Thyroid gland (tissue), 4 donors: ENCODE data around the gene PPARG. TPM values are rescaled to one million over a fixed set of nuclear protein-coding genes. Genes with fewer than 3 reads are reported as not detected.
"Not testable (repeated sequence)": the region's sequence is repeated elsewhere in the genome, so short reads cannot be mapped to it uniquely, and the experiment has no call there.

ENCODE experiments used
- DNase-seq, 2 donors: peaks; one replicate each; pipeline ENCODE4 v3.0.0-alpha.2; 2019
- H3K27ac ChIP-seq, 3 donors: fragments of 200-600 bp; sonication (generic); 1 replicate in 2 of 3; 2 replicates in 1 of 3; pipeline ENCODE4 v1.5.1; 2016 to 2019; ENCODE audit warnings: mild to moderate bottlenecking in 1 of 3, moderate library complexity in 1 of 3
- H3K27me3 ChIP-seq: fragments of 200-600 bp; sonication (generic); one replicate; pipeline ENCODE4 v1.5.1; 2019
- H3K36me3 ChIP-seq, 2 donors: fragments of 200-600 bp; sonication (generic); one replicate each; pipeline ENCODE4 v1.5.1; 2016 to 2019
- H3K4me1 ChIP-seq, 2 donors: fragments of 200-600 bp; sonication (generic); one replicate each; pipeline ENCODE4 v1.5.1; 2017 to 2019
- H3K4me3 ChIP-seq, 3 donors: fragments of 200-600 bp; sonication (generic); replicated peaks in 1 of 3; 1 replicate in 2 of 3; 2 replicates in 1 of 3; pipeline ENCODE4 v1.5.1; 2016; ENCODE audit warnings: mild to moderate bottlenecking in 1 of 3
- H3K9me3 ChIP-seq: fragments of 200-600 bp; sonication (generic); one replicate; pipeline ENCODE4 v1.5.1; 2017
- CTCF ChIP-seq, 6 experiments: fragments of 200-600 bp in 3 of 6; fragments of 450-650 bp in 3 of 6; sonication (generic) in 3 of 6; IDR thresholded peaks; one replicate each; pipeline ENCODE4 v1.5.1; 2016 to 2019; ENCODE audit warnings: antibody characterized with exemption in 6 of 6, mild to moderate bottlenecking in 2 of 6, inconsistent platforms in 1 of 6, moderate library complexity in 1 of 6
- POLR2A ChIP-seq, 2 donors: fragments of 450-650 bp; IDR thresholded peaks; one replicate each; pipeline ENCODE4 v1.6.1; 2017; ENCODE audit warnings: antibody characterized with exemption in 2 of 2, mild to moderate bottlenecking in 2 of 2, moderate library complexity in 1 of 2
- WGBS, 2 donors: methylation state at CpG; one replicate each; pipeline ENCODE4 v1.1.5; 2017; 5-methylcytosine and 5-hydroxymethylcytosine counted together
- intact Hi-C: fragments of 100-400 bp; cut with DNase I; formaldehyde crosslinking; loops from one replicate; pipeline ENCODE4 v1.15.1; 2023
- total RNA-seq, 4 donors: library from RNA; depleted of rRNA; stranded (reverse); fragments of >200 nt; gene quantifications; one replicate each; pipeline ENCODE4 v1.2.3, GENCODE V29; 2016

PPARG gene
- total RNA-seq, 4 donors from 2014 or later = 20.0 to 27.3 (median 23.7) TPM

GRCh38 chr3:12446298-12446697 lies 157.4 kb downstream of the PPARG start:
- 88 to 96% methylated on average over 7 of the region's 7 CpGs for WGBS, 2 donors
- H3K27ac ChIP-seq = no peak overlapping the region

GRCh38 chr3:12447075-12447474 lies 158.2 kb downstream of the PPARG start:
- Histone ChIP-seq H3K27ac (no peak overlapping the region), H3K4me3 (no peak overlapping the region), H3K36me3 (no peaks in the 10 kb centered on the region), H3K9me3 (no peaks in the 10 kb centered on the region), H3K27me3 (no peaks in the 10 kb centered on the region), H3K4me1 (no peaks in the 10 kb centered on the region)
- intact Hi-C loops = no loop called here
- TF ChIP-seq POLR2A (IDR thresholded peaks at IDR 0.05) (no peak), CTCF (IDR thresholded peaks at IDR 0.05) (no peak)
- no peak for DNase-seq
- WGBS, 2 donors = 93 to 95% methylated on average over 4 of the region's 4 CpGs

More at GRCh38 chr3:12446298-12446697, 157.4 kb downstream of the PPARG start:
- TF ChIP-seq POLR2A (IDR thresholded peaks at IDR 0.05) (no peak), CTCF (IDR thresholded peaks at IDR 0.05) (no peak)
- no peak overlapping the region for H3K4me3 ChIP-seq
- H3K36me3 ChIP-seq = no peaks in the 10 kb centered on the region
- intact Hi-C loops = no loop called here
- H3K4me1 ChIP-seq = no peaks in the 10 kb centered on the region
- no peaks in the 10 kb centered on the region for H3K27me3 ChIP-seq
- no peaks in the 10 kb centered on the region for H3K9me3 ChIP-seq
- DNase-seq = no peak

GRCh38 chr3:12448404-12449202 lies 159.7 kb downstream of the PPARG start:
- H3K4me3 ChIP-seq, DNase-seq, intact Hi-C loops, H3K27me3 ChIP-seq, H3K36me3 ChIP-seq, H3K27ac ChIP-seq, H3K9me3 ChIP-seq, H3K4me1 ChIP-seq: not testable (repeated sequence)
- WGBS, 2 donors = 79 to 82% methylated on average over 4 of the region's 4 CpGs

- WGBS, 2 donors = 77 to 84% methylated on average over 8 of the region's 8 CpGs
- H3K4me3 ChIP-seq = no peak overlapping the region
- TF ChIP-seq CTCF (IDR thresholded peaks at IDR 0.05) (no peak), POLR2A (IDR thresholded peaks at IDR 0.05) (no peak)
These were observed 161.2 kb downstream of the PPARG start for GRCh38 chr3:12449889-12450682.

GRCh38 chr3:12451481-12451880 lies 162.6 kb downstream of the PPARG start:
- no peak for DNase-seq
- Histone ChIP-seq H3K36me3 (no peaks in the 10 kb centered on the region), H3K4me3 (no peak overlapping the region), H3K27ac (no peak overlapping the region), H3K27me3 (no peaks in the 10 kb centered on the region), H3K9me3 (no peaks in the 10 kb centered on the region), H3K4me1 (no peaks in the 10 kb centered on the region)
- intact Hi-C loops = no loop called here
- TF ChIP-seq POLR2A (IDR thresholded peaks at IDR 0.05) (no peak), CTCF (IDR thresholded peaks at IDR 0.05) (no peak)
- WGBS, 2 donors = 92 to 95% methylated on average over 5 of the region's 5 CpGs

More at GRCh38 chr3:12449889-12450682, 161.2 kb downstream of the PPARG start:
- Histone ChIP-seq H3K4me1 (no peaks in the 10 kb centered on the region), H3K36me3 (no peaks in the 10 kb centered on the region), H3K27me3 (no peaks in the 10 kb centered on the region), H3K9me3 (no peaks in the 10 kb centered on the region), H3K27ac (no peak overlapping the region)
- intact Hi-C loops = no loop called here
- no peak for DNase-seq
